Activated naive CD4-positive, alpha-beta T cell (primary cell): ENCODE results near the gene ARPC5L.
A peak's percentile ranks its signal among the peaks of the same experiment; 100 is the strongest.
"Not testable (repeated sequence)": the region's sequence is repeated elsewhere in the genome, so short reads cannot be mapped to it uniquely, and the experiment has no call there.

Experiments
- DNase-seq, 4 experiments: peaks; one replicate each; lab custom pipeline; 2025; lab: John Stamatoyannopoulos, UW

The ARPC5L gene

GRCh38 chr9:124841075-124841821 is 20.7 kb upstream of the ARPC5L start:
- DNase-seq = no peak

GRCh38 chr9:124843456-124844034 is 18.4 kb upstream of the ARPC5L start:
- DNase-seq = no peak

GRCh38 chr9:124844291-124844690 is 17.6 kb upstream of the ARPC5L start:
- DNase-seq = no peak

GRCh38 chr9:124846467-124846866 is 15.5 kb upstream of the ARPC5L start:
- DNase-seq = not testable (repeated sequence)

GRCh38 chr9:124846969-124847368 is 15.0 kb upstream of the ARPC5L start:
- DNase-seq = no peak

- no peak for DNase-seq
Measured at GRCh38 chr9:124849801-124850200, 12.1 kb upstream of the ARPC5L start.

- no peak for DNase-seq
Measured at GRCh38 chr9:124852121-124852828, 9.7 kb upstream of the ARPC5L start.

GRCh38 chr9:124852829-124853531 is 8.9 kb upstream of the ARPC5L start, which contains the start of gene WDR38:
TSS of gene WDR38 (plus strand) at chr9:124853460. CDS start at chr9:124853532, 72 bp downstream.
- DNase-seq = peak; percentile 56 to 64 (median 60)

GRCh38 chr9:124853605-124854143 is 8.3 kb upstream of the ARPC5L start:
- DNase-seq = no peak

- DNase-seq = no peak
Measured at GRCh38 chr9:124854161-124854560, 7.8 kb upstream of the ARPC5L start.

- no peak for DNase-seq
Measured at GRCh38 chr9:124854822-124855221, 7.1 kb upstream of the ARPC5L start.

GRCh38 chr9:124855566-124855943 is 6.4 kb upstream of the ARPC5L start:
- no peak for DNase-seq

GRCh38 chr9:124855944-124856765 is 5.8 kb upstream of the ARPC5L start:
- DNase-seq = no peak

- DNase-seq = no peak
Measured at GRCh38 chr9:124857533-124858162, 4.3 kb upstream of the ARPC5L start.

- no peak for DNase-seq
Measured at GRCh38 chr9:124858330-124859046, 3.4 kb upstream of the ARPC5L start.

- no peak for DNase-seq
Measured at GRCh38 chr9:124859803-124860581, 1.9 kb upstream of the ARPC5L start.

GRCh38 chr9:124860582-124861341 is 1.2 kb upstream of the ARPC5L start:
- DNase-seq = no peak

- no peak for DNase-seq
Measured at GRCh38 chr9:124863371-124863871, 1.5 kb downstream of the ARPC5L start.
